IPS-NIHi11 (cell line): Measurements from ENCODE around the gene MAP2K6.
A peak's percentile ranks its signal among the peaks of the same experiment; 100 is the strongest.

Experiments used
- DNase-seq: peaks from one replicate; pipeline ENCODE4 v3.0.0; 2012; ENCODE audit warnings: mixed read lengths, low spot score

The MAP2K6 gene

DNA sequence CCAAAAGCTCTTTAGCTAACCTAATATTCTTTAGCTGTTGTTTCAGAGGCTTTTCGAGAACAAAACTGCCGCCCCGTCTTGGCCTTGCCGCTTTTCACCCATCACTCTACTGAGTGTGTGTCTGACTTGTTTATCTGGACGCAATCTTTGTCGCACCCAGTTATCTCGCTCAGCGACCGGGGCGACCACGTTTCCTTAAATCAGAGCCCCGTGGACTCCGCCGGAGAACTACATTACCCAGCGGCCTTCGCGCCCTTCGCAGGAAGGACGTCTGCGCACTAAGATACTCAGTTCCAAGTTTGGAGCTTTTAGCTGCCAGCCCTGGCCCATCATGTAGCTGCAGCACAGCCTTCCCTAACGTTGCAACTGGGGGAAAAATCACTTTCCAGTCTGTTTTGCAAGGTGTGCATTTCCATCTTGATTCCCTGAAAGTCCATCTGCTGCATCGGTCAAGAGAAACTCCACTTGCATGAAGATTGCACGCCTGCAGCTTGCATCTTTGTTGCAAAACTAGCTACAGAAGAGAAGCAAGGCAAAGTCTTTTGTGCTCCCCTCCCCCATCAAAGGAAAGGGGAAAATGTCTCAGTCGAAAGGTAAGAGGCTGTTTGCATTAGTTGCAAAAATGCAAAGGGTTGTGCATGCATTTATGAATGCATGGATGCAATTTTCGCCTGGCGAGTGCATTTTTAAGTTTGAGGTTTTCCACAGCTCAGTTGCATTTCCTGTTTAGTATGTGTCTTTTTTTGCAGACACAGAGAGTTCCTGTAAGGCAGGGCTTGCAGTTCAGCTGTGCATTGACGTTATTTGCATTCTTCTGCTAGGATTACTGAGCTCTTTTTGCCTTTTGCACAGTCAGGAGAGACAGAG lies at the start of gene MAP2K6:
MAP2K6 (plus strand) TSS at position 290 of the 867 bp plus-strand sequence; CDS start at position 578, 288 bp downstream.
- DNase-seq: peak; percentile 81

DNA sequence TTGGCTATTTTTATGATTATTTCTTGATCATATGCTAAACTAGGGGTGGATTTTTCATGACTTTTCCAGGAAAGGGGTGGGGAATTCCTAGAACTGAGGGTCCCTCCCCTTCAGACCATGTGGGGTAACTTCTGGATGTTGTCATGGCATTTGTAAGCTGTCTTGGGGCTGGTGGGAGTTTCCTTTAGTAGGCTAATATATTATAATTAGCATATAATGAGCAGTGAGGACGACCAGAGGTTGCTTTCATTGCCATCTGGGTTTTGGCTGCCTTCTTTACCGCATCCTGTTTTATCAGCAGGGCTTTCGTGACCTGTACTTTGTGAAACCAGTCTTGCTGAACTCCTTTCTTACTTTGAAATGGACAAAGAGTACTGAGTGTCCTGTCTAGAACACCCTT lies 47.2 kb upstream of the MAP2K6 start:
- no peak for DNase-seq

DNA sequence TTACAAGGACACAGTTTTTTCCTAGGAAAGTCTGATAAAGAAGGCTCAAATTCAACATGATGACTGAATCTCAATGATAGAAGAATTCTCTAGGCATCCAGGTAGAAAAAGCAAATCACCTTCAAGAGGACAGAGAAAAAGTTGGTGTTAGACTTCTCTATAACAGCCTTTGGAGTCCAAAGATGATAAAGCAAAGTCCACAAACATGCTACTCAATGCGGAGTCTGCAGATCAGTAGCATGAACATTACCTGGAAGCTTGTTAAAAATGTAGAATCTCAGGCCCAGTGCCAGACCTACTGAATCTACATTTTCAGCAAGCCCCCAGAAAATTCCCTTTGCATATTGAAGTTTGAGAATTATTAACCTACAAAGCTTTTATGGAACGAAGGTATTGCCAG lies 41.4 kb upstream of the MAP2K6 start:
- DNase-seq: no peak

DNA sequence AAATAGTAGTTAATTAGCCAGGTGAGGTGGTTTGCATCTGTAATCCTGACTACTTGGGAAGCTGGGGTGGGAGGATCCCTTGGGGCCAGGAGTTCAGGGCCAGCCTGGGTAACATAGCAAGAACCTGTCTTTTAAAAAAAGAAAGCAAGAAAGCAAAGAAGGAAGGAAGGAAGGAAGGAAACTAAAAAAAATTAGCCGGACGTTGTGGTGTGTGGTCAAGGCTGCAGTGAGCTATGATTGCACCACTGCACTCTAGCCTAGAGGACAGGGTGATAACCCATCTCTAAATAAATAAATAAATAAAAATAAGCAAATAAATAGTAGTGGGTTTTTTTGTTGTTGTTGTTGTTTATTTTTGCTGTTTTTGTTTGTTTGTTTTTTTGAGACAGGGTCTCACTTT lies 39.3 kb upstream of the MAP2K6 start:
- DNase-seq: no peak

DNA sequence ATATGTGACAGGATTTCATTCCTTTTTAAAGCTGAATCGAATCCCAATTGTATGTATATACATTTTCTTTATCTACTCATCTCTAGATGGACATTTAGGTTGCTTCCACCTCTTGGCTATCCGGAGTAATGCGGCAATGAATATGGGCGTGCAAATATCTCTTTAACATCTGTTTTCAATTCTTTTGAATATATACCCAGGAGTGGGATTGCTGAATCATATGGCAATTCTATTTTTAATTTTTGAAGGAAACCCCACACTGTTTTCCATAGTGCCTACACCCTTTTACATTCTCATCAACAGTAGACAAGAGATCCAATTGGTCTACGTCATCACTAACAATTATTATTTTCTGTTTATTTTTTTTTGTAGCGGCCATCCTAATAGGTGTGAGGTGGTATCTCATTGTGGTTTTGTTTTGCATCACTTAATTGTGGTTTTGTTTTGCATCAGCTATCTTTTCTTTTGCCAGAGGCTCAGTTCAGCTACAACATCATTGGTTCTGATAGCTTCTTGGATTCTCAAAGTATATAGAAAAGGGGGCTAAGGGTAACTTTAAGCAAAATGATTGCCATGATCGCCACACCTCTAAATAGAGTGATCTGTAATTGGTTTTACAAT lies 25.6 kb upstream of the MAP2K6 start:
- DNase-seq: no peak

DNA sequence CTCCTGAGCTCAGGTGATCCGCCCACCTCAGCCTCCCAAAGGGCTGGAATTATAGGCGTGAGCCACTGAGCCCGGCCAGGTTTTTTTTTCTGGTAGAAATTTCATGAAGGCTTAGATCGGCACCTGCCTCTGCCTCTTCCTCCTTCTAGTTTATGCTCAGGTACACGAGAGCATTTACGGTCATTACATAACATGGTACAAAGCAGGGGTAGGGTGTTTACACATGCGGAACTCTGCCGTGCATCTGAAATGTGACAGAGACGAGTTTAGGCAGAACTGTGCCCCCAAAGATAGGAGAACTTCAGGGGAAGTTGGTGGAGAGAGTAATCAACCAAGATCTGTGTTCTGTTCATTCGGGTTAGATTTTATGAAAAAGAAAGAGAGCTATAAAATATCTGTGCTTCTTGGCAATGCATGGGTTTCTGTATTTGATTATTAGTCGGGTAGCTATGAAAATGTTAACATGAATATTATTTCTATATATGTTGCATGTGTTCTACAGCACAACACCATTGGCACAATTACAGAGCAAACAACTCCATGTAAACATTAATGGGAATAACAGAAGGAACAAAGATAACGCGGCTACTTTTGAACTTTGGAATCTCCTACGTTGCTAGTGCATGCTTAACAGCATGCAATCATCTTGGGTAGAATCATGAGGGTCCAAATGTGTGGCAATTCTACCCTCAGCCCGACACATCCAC lies 23.5 kb upstream of the MAP2K6 start:
- DNase-seq: no peak

DNA sequence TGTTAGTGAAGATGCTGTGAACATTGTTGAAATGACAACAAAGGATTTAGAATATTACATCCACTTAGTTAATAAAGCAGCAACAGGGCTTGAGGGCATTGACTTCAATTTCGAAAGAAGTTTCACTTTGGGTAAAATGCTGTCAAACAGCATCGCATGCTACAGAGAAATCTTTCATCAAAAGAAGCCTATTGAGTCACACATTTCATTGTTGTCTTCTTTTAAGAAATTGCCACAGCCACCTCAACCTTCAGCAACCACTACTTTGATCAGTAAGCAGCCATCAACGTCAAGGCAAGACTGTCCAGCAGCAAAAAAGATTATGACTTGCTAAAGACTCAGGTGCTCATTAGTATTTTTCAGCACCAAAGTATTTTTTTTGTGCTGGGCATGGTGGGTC lies 13.2 kb upstream of the MAP2K6 start:
- DNase-seq: no peak

DNA sequence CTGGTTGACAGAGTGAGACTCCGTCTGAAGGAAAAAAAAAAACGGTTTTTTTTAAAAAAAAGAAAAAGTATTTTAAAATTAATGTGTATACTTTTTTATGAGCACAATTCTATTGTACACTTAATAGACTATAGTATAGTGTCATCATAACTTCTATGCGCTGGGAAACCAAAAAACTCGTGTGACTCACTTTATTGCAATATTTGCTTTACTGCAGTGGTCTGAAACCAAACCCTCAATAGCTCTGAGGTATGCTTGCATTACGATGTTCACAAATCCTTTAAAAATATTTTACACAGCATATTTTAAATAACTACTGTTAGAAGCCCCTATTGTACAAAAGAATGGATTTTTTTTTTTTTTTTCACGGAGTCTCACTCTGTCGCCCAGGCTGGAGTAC lies 12.4 kb upstream of the MAP2K6 start:
- DNase-seq: no peak

DNA sequence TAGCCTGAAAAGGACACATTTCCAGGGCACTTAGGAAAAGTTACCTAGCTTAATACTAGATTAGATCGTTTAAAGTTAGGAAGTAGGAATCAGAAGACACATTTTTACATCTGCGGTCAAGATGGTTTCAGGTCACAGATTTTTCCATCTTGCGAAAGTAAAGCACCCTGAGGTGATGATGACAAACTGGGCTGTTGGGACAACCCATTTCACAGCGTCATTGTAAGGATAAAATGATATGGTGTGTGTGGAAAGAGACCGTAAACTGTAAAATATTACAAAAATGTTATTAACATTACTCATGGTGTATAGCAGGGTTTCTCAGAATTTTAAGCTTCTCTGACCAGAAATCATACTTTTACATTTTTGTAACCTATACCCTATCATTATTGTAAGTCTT lies 10.1 kb upstream of the MAP2K6 start:
- no peak for DNase-seq

DNA sequence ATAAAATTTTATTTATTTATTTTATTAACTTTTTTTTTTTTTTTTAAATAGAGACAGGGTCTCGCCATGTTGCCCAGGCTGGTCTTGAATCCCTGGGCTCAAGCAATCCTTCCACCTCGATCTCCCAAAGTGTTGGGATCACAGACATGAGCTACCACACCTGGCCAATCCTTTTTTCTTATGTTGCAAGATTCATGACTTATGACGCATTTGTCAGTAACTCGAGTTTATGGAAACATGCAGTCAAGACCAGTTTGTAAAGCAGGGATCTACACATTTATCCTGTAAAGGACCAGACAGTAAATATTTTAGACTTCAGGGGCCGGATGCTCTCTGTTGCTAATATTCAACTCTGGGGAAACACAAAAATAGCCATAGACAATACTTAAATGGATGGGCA lies 9.4 kb upstream of the MAP2K6 start:
- no peak for DNase-seq

DNA sequence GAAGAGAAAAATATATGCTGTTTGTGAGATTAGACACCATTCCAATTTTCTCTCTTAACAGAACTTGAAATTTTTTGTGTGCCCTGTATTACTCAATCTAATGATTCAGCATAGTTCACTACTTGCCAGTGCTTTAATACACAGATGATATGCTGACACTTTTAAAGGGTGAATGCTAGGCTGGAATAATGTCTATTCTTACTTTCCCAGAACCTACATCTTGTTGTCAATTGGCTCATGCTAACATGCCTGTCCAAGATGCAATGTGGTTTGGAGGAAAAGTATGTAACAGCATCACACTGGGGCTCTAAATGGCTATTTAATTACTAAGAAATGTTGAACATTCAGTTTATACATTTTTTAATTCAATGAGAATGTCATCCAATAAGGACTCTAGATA lies 7.6 kb upstream of the MAP2K6 start:
- no peak for DNase-seq

DNA sequence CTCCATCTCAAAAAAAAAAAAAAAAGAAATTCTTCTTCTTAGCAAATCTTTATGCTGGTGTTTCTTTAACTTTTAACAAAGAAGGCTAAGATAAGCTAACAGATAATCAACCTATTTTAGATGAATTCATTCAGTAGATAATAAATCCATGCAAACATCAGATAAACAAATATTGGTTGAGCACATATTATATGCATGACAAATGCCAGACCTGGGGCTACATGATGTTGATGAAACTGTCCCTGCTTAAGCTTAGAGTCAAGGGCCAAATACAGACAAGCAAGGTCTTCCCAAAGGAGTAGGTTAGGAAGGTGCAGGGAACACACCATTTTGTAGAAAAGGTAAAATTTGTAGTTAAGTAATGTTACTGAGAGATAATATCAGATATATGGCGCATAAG lies 6.7 kb upstream of the MAP2K6 start:
- no peak for DNase-seq

DNA sequence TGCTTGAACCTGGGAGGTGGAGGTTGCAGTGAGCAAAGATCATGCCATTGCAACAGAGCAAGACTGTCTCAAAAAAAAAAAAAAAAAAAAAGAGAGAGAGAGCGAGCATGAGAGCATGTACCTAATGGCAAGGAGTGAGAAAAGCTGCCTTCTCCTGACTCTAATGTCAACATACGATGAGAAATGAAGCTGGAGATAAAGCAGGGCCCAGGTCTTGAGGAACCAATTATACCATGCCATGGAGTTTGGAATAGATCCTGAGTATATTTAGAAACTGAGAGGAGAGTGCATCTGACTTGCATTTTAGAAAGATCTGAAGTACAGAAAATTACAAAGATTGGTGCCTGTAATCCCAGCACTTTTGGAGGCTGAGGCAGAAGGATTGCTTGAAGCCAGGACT lies 3.8 kb upstream of the MAP2K6 start:
- DNase-seq: no peak

DNA sequence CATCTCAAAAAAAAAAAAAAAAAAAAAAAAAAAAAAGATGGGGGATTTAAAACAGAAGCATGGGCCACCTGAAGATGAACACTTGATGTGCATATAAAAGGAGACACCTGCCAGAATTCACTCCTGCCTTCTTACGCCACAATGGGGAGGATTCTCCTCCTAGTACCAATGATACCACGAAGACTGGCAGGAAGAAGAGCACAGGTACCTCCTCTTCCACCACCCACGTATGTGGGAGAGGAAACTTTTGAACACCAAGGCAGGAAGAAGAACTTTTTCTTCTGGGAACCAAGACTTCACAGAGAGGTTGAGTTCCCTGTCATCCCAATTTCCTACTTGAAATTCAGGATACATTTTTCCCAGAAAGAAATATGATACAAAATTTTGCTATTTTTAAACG lies 2.7 kb upstream of the MAP2K6 start:
- no peak for DNase-seq

DNA sequence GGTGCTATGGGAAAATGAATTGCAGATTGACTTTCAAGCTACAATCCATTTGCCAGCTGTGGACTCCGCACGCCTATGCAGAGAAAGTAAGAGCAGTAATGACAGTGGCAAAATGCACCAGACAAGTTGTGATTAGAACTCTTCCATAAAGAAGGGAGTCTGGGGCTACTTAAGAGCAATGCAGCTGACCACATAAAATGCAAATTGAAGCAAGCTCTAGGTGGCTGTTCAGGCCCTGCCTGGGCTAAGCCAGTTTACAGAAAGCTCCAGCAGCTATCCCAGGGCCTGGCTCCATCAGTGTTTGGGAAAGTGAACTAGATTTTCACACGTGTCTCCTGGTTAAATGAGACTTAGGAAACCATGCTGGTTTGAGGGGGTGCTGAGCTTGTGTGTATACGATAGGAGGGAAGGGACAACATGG lies 2.2 kb upstream of the MAP2K6 start:
- DNase-seq: no peak

DNA sequence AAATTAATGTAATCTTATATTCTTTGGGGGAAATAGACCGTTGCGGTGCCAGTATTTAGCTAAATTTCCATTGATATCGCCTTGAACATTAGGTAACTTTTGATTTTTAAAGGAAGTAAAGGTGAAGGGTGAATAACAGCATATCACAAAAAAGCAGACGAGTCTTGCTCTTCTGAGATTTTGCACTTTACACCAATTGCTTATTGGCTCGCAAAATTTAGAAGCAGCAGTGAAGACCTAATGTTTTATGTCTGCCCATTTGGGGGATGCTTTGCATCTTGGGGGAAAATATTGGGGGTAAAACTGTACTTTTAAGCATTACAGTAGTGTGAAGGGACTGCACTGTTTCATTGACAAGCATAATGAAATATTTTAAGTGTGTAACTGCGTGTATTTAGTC lies 934 bp downstream of the MAP2K6 start:
- no peak for DNase-seq

DNA sequence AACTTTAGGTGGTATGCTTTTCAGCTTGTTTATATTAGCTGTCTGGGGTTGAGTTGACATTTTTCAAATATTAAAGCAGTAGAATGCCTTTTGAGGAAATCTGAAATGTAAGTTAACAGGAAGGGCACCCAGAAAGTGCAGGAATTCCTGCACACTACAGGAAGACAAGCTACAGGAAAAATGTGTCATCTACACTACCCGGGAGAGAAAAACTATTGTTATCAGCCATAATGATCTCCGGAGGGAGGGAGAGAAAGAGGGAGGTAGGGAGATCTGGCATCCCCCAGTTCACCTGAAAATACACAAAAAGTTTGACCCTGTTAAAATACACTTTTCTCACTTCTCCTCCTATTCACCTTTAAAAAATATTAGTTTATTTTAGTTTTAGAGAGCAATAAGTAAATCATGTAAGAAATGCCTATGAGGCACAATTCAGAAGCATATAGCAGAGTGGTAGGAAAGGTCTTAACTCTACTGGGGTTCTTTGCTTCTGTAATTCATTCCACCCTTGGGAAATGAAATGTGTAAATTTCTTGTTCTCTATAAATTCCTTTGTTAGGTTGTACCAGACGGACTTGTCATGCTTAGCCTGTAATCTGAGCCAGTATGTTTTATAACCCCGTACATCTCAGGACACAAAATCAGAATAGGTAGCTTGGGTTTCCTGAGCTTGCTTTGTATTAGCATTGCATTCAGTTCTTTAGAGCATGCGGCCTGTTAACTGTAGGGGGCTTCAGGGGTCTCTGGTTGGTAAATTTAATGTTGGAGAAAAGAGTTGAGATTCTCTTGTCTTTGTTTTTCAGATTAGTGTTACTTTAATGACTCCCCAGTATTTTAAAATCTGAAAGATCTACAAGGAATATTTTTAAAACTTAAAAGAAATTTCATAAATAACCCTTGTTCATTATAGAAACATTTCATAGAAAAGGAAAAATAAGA lies 3.3 kb downstream of the MAP2K6 start:
- DNase-seq: peak; percentile 17

DNA sequence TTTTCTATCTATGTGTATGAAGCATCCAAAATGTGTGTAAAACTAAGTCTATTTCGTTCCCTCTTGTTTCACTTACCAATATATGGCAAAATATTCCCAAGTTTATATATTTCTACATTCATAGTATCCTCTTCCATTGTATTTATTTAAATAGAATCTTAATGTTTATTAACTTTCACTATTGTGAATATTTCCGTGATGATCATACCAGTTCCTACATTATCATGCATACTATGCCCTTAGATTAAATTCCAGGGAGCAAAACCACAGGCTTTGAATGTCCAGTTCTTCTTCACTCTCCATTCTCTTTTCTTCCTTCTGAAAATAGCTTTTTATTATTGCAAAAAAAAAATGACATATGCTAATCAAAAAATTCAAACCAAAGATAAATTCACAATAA lies 4.0 kb downstream of the MAP2K6 start:
- DNase-seq: no peak

DNA sequence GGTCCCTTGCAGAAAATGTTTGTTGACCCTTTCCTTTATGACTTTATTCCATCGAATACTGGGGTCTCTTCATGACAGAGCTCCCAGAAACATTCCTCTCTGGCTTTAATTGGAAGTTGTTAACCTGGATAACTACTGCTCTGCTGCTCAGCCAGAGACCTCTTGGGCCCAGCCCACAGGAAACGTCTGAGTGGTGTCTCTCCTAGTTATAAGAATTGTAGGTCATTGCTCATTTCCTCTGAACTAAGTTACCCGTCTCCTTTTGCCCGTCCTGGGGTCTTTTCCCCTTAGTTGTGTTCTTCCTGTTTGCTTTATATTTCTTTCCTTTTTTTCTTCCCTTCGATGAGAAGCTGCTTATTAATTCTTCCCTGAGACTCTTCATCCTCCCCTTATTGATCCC lies 9.0 kb downstream of the MAP2K6 start:
- DNase-seq: no peak

DNA sequence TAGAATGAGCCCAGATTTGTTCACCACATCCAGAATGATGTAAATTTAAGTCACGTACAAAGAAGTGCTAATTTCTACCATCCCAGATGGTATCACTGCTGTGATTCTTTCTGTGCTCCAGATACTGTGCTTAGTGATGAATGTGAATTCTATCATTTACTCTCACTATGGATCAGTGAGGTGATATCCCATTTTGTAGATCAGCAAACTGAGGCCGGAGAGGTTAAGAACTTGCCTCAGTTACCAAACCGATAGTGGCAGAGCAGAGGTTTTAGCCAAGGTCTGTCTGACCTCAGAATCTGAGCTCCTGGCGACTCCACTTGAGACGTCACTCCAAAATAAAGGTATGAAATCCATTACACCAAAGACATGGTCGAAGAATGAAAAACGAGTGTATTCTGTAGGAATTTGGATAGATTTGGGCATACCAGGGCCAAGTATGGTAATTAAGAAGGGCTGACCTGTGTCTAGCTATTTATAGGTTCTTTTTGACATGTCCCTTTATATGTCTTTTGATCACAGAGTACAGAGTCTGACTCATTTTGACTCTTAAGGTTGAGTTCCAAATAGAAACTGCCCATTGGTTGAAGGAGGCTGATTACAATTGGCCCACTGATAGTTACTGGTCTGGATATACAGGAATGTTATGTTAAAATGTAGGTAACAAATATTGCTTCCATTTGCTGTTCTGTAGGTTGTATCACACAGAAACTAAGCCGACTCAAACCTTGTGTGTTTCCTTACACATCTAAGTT lies 10.0 kb downstream of the MAP2K6 start:
- DNase-seq: no peak

DNA sequence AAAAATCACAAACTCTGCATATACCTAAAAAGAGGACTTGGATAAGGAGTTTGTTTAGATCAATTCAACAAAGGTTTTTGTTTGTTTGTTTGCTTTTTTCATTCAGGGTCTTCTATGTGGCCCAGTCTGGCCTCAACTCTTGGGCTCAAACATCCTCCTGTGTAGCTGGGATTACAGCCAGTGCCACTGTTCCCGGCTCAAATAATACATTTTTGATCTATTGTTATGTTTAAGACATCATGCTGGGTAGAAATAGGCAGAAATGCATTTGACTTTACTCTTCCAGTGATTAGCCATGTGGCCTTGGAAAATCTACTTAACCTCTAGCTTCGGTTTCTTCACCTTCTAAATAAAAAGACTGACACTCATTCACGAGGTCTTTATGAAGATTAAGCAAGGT lies 11.5 kb downstream of the MAP2K6 start:
- DNase-seq: no peak
